Neural cell (in vitro differentiated cells): Measurements from ENCODE around the gene RAPGEF2. TPM values are rescaled to one million over a fixed set of nuclear protein-coding genes. Genes with fewer than 3 reads are reported as not detected.

ENCODE experiments used
- H2AFZ ChIP-seq: fragments of 200-600, 300-800 bp; sonication (generic), shearing (Covaris generic); 2 replicates; pipeline ENCODE4 v1.6.0; 2014; ENCODE audit warnings: low read depth, mild to moderate bottlenecking, antibody characterized with exemption, low read length, moderate library complexity
- H3F3A ChIP-seq: fragments of 200-600 bp; shearing (Covaris generic); 2 replicates; pipeline ENCODE4 v1.6.1; 2016; ENCODE audit warnings: mild to moderate bottlenecking, moderate library complexity, mixed read lengths, antibody characterized with exemption, low read length; ENCODE audit not compliant: insufficient read depth, poor library complexity, severe bottlenecking
- H3K27ac ChIP-seq: fragments of 200-600, 300-800 bp; sonication (generic), shearing (Covaris generic); 2 replicates; pipeline ENCODE4 v1.5.1; 2014; ENCODE audit warnings: mild to moderate bottlenecking, low read length, moderate library complexity
- H3K27me3 ChIP-seq: fragments of 300-800, 200-600 bp; sonication (generic), shearing (Covaris generic); 2 replicates; pipeline ENCODE4 v1.6.0; 2014; ENCODE audit warnings: mild to moderate bottlenecking, low read depth, low read length, moderate library complexity; ENCODE audit not compliant: insufficient read depth
- H3K36me3 ChIP-seq: fragments of 300-800, 200-600 bp; sonication (generic), shearing (Covaris generic); 2 replicates; pipeline ENCODE4 v1.5.1; 2014; ENCODE audit warnings: mild to moderate bottlenecking, antibody characterized with exemption, low read length, moderate library complexity; ENCODE audit not compliant: insufficient read depth
- H3K4me2 ChIP-seq: fragments of 300-800, 200-600 bp; sonication (generic), shearing (Covaris generic); 2 replicates; pipeline ENCODE4 v1.6.0; 2014; ENCODE audit warnings: mild to moderate bottlenecking, low read length
- H3K4me3 ChIP-seq: fragments of 300-800, 200-600 bp; sonication (generic), shearing (Covaris generic); 2 replicates; pipeline ENCODE4 v1.5.1; 2014; ENCODE audit warnings: mild to moderate bottlenecking, low read length, moderate library complexity
- H3K79me2 ChIP-seq: fragments of 200-600 bp; shearing (Covaris generic); replicated peaks from 2 replicates; pipeline ENCODE4 v1.6.0; 2014; ENCODE audit warnings: mild to moderate bottlenecking, low read length, moderate library complexity; ENCODE audit not compliant: insufficient read depth
- H3K9ac ChIP-seq: fragments of 300-800, 200-600 bp; sonication (generic), shearing (Covaris generic); 2 replicates; pipeline ENCODE4 v1.6.1; 2016; ENCODE audit warnings: mild to moderate bottlenecking, low read length, mixed read lengths
- H3K9me2 ChIP-seq: fragments of 200-600 bp; shearing (Covaris generic); 2 replicates; pipeline ENCODE4 v1.6.1; 2016; ENCODE audit warnings: mild to moderate bottlenecking, low read length, mixed read lengths; ENCODE audit not compliant: insufficient read depth
- H3K9me3 ChIP-seq: fragments of 200-600, 300-800 bp; sonication (generic), shearing (Covaris generic); 2 replicates; pipeline ENCODE4 v1.6.1; 2016; ENCODE audit warnings: mild to moderate bottlenecking, mixed run types, low read length, moderate library complexity, mixed read lengths
- H4K20me1 ChIP-seq: fragments of 200-600 bp; shearing (Covaris generic); 2 replicates; pipeline ENCODE4 v1.6.1; 2016; ENCODE audit warnings: mild to moderate bottlenecking, mixed run types; ENCODE audit not compliant: insufficient read depth
- EP300 ChIP-seq: fragments of 450-650 bp; conservative IDR thresholded peaks from 2 replicates; pipeline ENCODE4 v1.6.1; 2014; ENCODE audit warnings: antibody characterized with exemption, mild to moderate bottlenecking, moderate library complexity; ENCODE audit not compliant: poor library complexity, severe bottlenecking
- EZH2 ChIP-seq: fragments of 200-600, 300-800 bp; shearing (Covaris generic), sonication (generic); IDR thresholded peaks from 2 replicates; pipeline ENCODE4 v1.6.1; 2014; ENCODE audit warnings: antibody characterized with exemption, low read length, borderline replicate concordance, mild to moderate bottlenecking; ENCODE audit not compliant: insufficient read depth, poor library complexity, severe bottlenecking
- MXI1 ChIP-seq: fragments of 450-650 bp; conservative IDR thresholded peaks from 2 replicates; pipeline ENCODE4 v1.6.1; 2014; ENCODE audit warnings: antibody characterized with exemption, mild to moderate bottlenecking; ENCODE audit not compliant: poor library complexity, severe bottlenecking
- POLR2AphosphoS5 ChIP-seq: IDR thresholded peaks from 2 replicates; pipeline ENCODE4 v1.6.1; 2012
- RAD21 ChIP-seq: fragments of 450-650 bp; conservative IDR thresholded peaks from 2 replicates; pipeline ENCODE4 v1.6.1; 2014; ENCODE audit warnings: antibody characterized with exemption, mild to moderate bottlenecking, moderate library complexity
- SMC3 ChIP-seq: fragments of 450-650 bp; conservative IDR thresholded peaks from 2 replicates; pipeline ENCODE4 v1.6.1; 2014; ENCODE audit warnings: antibody characterized with exemption, mild to moderate bottlenecking, moderate library complexity; ENCODE audit not compliant: poor library complexity
- TAF1 ChIP-seq: IDR thresholded peaks from 2 replicates; pipeline ENCODE4 v1.6.1; 2012; ENCODE audit warnings: low read depth
- polyA plus RNA-seq: library from polyadenylated mRNA; depleted of rRNA; stranded (reverse); fragments of >200 nt; gene quantifications from 2 replicates; pipeline ENCODE4 v1.2.3, GENCODE V29; 2014
- TF ChIP-seq, protein P1 (sequence below): fragments of 450-650 bp; IDR thresholded peaks from 2 replicates; pipeline ENCODE4 v1.5.1; 2014; ENCODE audit warnings: antibody characterized with exemption, mild to moderate bottlenecking, moderate library complexity; ENCODE audit not compliant: poor library complexity, severe bottlenecking
- TF ChIP-seq, protein P2 (sequence below): IDR thresholded peaks from 2 replicates; pipeline ENCODE4 v1.6.1; 2012; ENCODE audit warnings: borderline replicate concordance

RAPGEF2 gene
- polyA plus RNA-seq, 1 donor from 2014 or later, result 134 TPM

DNA sequence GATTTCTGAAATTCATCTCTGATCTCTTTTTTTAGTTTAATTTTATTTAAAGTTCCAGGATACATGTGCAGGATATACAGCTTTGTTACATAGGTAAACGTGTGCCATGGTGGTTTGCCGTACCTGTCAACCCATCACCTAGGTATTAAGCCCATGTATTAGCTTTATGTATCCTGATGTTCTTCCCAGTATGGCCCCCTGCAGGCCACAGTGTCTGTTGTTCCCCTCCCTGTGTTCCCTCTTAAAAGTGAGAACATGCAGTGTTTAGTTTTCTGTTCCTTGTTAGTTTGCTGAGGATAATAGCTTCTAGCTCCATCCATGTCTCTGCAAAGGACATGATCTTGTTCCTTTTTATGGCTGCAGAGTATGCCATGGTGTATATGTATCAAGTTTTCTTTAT lies 153.2 kb downstream of the RAPGEF2 start:
- Histone ChIP-seq H3K4me3 (no peak overlapping the region), H3K9ac (no peak overlapping the region), H3K27ac (no peak overlapping the region), H3K9me2 (no peaks in the 10 kb centered on the region), H3F3A (no peaks in the 10 kb centered on the region), H2AFZ (no peak overlapping the region), H4K20me1 (no peaks in the 10 kb centered on the region), H3K9me3 (no peaks in the 10 kb centered on the region), H3K4me2 (no peak overlapping the region), H3K36me3 (peaks cover 5% of the 10 kb centered on the region), H3K27me3 (no peaks in the 10 kb centered on the region), H3K79me2 (peaks cover 27% of the 10 kb centered on the region)
- TF ChIP-seq MXI1, result no peak
- TF ChIP-seq SMC3, result no peak
- TF ChIP-seq, protein P1, sequence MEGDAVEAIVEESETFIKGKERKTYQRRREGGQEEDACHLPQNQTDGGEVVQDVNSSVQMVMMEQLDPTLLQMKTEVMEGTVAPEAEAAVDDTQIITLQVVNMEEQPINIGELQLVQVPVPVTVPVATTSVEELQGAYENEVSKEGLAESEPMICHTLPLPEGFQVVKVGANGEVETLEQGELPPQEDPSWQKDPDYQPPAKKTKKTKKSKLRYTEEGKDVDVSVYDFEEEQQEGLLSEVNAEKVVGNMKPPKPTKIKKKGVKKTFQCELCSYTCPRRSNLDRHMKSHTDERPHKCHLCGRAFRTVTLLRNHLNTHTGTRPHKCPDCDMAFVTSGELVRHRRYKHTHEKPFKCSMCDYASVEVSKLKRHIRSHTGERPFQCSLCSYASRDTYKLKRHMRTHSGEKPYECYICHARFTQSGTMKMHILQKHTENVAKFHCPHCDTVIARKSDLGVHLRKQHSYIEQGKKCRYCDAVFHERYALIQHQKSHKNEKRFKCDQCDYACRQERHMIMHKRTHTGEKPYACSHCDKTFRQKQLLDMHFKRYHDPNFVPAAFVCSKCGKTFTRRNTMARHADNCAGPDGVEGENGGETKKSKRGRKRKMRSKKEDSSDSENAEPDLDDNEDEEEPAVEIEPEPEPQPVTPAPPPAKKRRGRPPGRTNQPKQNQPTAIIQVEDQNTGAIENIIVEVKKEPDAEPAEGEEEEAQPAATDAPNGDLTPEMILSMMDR, result no peak
- no peak for TF ChIP-seq EP300
- TF ChIP-seq RAD21, result no peak
- TF ChIP-seq EZH2, result no peak
- no peak for TF ChIP-seq TAF1
- TF ChIP-seq POLR2AphosphoS5, result no peak
- TF ChIP-seq, protein P2, sequence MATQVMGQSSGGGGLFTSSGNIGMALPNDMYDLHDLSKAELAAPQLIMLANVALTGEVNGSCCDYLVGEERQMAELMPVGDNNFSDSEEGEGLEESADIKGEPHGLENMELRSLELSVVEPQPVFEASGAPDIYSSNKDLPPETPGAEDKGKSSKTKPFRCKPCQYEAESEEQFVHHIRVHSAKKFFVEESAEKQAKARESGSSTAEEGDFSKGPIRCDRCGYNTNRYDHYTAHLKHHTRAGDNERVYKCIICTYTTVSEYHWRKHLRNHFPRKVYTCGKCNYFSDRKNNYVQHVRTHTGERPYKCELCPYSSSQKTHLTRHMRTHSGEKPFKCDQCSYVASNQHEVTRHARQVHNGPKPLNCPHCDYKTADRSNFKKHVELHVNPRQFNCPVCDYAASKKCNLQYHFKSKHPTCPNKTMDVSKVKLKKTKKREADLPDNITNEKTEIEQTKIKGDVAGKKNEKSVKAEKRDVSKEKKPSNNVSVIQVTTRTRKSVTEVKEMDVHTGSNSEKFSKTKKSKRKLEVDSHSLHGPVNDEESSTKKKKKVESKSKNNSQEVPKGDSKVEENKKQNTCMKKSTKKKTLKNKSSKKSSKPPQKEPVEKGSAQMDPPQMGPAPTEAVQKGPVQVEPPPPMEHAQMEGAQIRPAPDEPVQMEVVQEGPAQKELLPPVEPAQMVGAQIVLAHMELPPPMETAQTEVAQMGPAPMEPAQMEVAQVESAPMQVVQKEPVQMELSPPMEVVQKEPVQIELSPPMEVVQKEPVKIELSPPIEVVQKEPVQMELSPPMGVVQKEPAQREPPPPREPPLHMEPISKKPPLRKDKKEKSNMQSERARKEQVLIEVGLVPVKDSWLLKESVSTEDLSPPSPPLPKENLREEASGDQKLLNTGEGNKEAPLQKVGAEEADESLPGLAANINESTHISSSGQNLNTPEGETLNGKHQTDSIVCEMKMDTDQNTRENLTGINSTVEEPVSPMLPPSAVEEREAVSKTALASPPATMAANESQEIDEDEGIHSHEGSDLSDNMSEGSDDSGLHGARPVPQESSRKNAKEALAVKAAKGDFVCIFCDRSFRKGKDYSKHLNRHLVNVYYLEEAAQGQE, result no peak

DNA sequence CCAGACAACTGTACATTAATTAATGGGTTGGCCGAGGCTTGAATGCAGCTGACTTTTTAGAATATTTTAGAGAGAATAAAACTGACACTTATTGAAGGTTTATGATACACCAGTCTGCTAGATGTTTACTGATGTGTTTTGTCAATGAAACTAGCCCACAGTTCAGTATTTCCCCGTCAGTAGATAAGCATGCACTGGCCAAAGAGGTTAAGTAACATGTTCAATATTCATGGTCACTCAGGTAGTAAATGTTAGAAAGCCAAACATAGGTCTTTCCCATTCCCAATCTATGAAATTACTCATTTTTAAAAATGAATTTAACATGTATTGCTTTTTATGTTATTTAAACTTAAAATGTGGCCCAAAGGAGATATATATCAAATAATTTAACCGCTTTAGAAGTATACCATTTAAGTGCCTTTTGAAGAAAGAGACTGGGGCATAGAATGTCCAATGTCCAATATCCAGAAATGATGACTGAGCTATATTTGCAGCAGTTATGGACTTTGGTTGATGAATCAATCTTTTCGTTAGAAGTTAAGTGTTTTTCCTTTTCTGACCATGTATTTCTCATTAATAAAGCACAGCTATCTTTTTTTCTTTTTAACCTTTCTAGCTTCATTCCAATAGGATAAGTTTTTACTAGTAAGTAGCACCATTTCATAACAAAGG lies 156.1 kb downstream of the RAPGEF2 start:
- Histone ChIP-seq H2AFZ (no peak overlapping the region), H3K9ac (no peak overlapping the region), H3K27ac (no peak overlapping the region), H3K36me3 (peaks cover 3% of the 10 kb centered on the region), H3K27me3 (no peaks in the 10 kb centered on the region), H3K4me2 (no peak overlapping the region), H3K9me3 (no peaks in the 10 kb centered on the region), H3K79me2 (peaks cover 30% of the 10 kb centered on the region), H4K20me1 (no peaks in the 10 kb centered on the region), H3K9me2 (no peaks in the 10 kb centered on the region), H3K4me3 (no peak overlapping the region), H3F3A (no peaks in the 10 kb centered on the region)
- TF ChIP-seq, protein P1, result no peak
- TF ChIP-seq SMC3, result no peak
- no peak for TF ChIP-seq RAD21
- no peak for TF ChIP-seq EP300
